K562 (cell line): ENCODE results near the gene BMAL1. TPM values are rescaled to one million over a fixed set of nuclear protein-coding genes. Genes with fewer than 3 reads are reported as not detected.

Experiments used
- ATAC-seq: fragments of 200-7000 bp; cut with Tn5 transposase; 3 replicates; pipeline ENCODE4 v1.9.1; 2020; ENCODE audit warnings: moderate library complexity
- BruUV-seq: library from RNA; stranded (reverse); fragments of 400-500 nt; replicated peaks from 2 replicates; lab custom pipeline; 2021; lab: Mats Ljungman, UMichigan
- CTCF ChIA-PET: fragments of 300-600 bp; formaldehyde crosslinking; extraction: SDS; loops from one replicate; lab custom pipeline; 2021; ENCODE audit warnings: low intra/inter-chr PET ratio; lab: Yijun Ruan, JAX
- POLR2A ChIA-PET: fragments of 300-600, 350-650 bp; sonication (Branson Sonifier 250); formaldehyde crosslinking; extraction: SDS; loops from one replicate; lab custom pipeline; 2021; ENCODE audit warnings: antibody characterized with exemption, inconsistent platforms; lab: Yijun Ruan, JAX
- DNase-seq, 4 experiments: peaks; one replicate each; pipeline versions ENCODE4 v3.0.0 to v3.0.0-alpha.2; 2011 to 2018; ENCODE audit warnings: low spot score in 3 of 4, mixed read lengths in 3 of 4; ENCODE audit errors: extremely low read depth in 1 of 4
- FAIRE-seq: peaks from 2 replicates; lab custom pipeline; 2011; peaks lifted over from hg19 to GRCh38; lab: Jason Lieb, UNC
- H2AFZ ChIP-seq: 2 replicates; pipeline ENCODE4 v1.6.0; 2011; ENCODE audit warnings: low read depth, low read length, control low read depth, inconsistent platforms
- H3K27ac ChIP-seq: fragments of 200-600 bp; 3 replicates; pipeline ENCODE4 v1.8.0; 2011; ENCODE audit warnings: low read depth, mild to moderate bottlenecking, control low read depth, inconsistent platforms, low read length, moderate library complexity, mixed read lengths; ENCODE audit errors: extremely low read depth
- H3K27me3 ChIP-seq, 2 experiments: fragments of 300-600 bp in 1 of 2; 2 replicates in 1 of 2; 3 replicates in 1 of 2; pipeline versions ENCODE4 v1.6.0 to v1.8.0; 2011; ENCODE audit warnings: inconsistent platforms in 2 of 2, low read length in 2 of 2, mild to moderate bottlenecking in 1 of 2, mixed read lengths in 1 of 2, moderate library complexity in 1 of 2; ENCODE audit not compliant: control insufficient read depth in 2 of 2, insufficient read depth in 2 of 2
- H3K36me3 ChIP-seq: fragments of 300-600 bp; 3 replicates; pipeline ENCODE4 v1.8.0; 2011; ENCODE audit warnings: mild to moderate bottlenecking, low read length, inconsistent platforms; ENCODE audit not compliant: control insufficient read depth, insufficient read depth
- H3K4me1 ChIP-seq, 2 experiments: fragments of 200-600 bp in 1 of 2; replicated peaks in 1 of 2; 2 replicates in 1 of 2; 3 replicates in 1 of 2; pipeline versions ENCODE4 v1.5.1 to v1.8.0; 2011; ENCODE audit warnings: inconsistent platforms in 2 of 2, low read length in 2 of 2, mild to moderate bottlenecking in 1 of 2, mixed read lengths in 1 of 2, moderate library complexity in 1 of 2; ENCODE audit not compliant: control insufficient read depth in 2 of 2, insufficient read depth in 2 of 2
- H3K4me2 ChIP-seq: 2 replicates; pipeline ENCODE4 v1.6.1; 2011; ENCODE audit warnings: low read length, control low read depth, inconsistent platforms, mixed read lengths; ENCODE audit not compliant: insufficient read depth
- H3K4me3 ChIP-seq: fragments of 200-600 bp; sonication (generic), shearing (Covaris generic); 2 replicates; pipeline ENCODE4 v1.5.1; 2016; ENCODE audit warnings: control low read depth, inconsistent platforms
- H3K79me2 ChIP-seq: fragments of 200-600 bp; 3 replicates; pipeline ENCODE4 v1.8.0; 2011; ENCODE audit warnings: low read length, inconsistent platforms; ENCODE audit not compliant: control insufficient read depth, insufficient read depth
- H3K9ac ChIP-seq, 2 experiments: 2 replicates each; pipeline versions ENCODE4 v1.6.0 to v1.6.1; 2011; ENCODE audit warnings: low read depth in 2 of 2, low read length in 2 of 2, control low read depth in 1 of 2, inconsistent platforms in 1 of 2, mild to moderate bottlenecking in 1 of 2, mixed read lengths in 1 of 2; ENCODE audit not compliant: insufficient read depth in 1 of 2
- H3K9me1 ChIP-seq: one replicate; pipeline ENCODE4 v1.6.0; 2011; ENCODE audit warnings: inconsistent platforms, mild to moderate bottlenecking, low read length, moderate library complexity; ENCODE audit not compliant: control insufficient read depth, insufficient read depth
- H3K9me3 ChIP-seq: replicated peaks from 2 replicates; pipeline ENCODE4 v1.5.1; 2011; ENCODE audit warnings: low read depth, low read length, inconsistent platforms; ENCODE audit not compliant: control insufficient read depth, insufficient read depth
- H4K20me1 ChIP-seq: replicated peaks from 2 replicates; pipeline ENCODE4 v1.6.1; 2011; ENCODE audit warnings: low read length, inconsistent platforms, mixed read lengths; ENCODE audit not compliant: control insufficient read depth, insufficient read depth
- CBFB ChIP-seq: sonication (generic); formaldehyde crosslinking; IDR thresholded peaks from 2 replicates; pipeline ENCODE4 v1.4.0; 2020; ENCODE audit warnings: mild to moderate bottlenecking, missing genetic modification reagents
- CBX5 ChIP-seq: IDR thresholded peaks from 2 replicates; pipeline ENCODE4 v1.6.1; 2014; ENCODE audit warnings: low read depth, borderline replicate concordance
- HDAC2 ChIP-seq: fragments of 450-650 bp; IDR thresholded peaks from 2 replicates; pipeline ENCODE4 v1.6.1; 2016; ENCODE audit warnings: mild to moderate bottlenecking
- MCM7 ChIP-seq, 2 experiments: fragments of 450-650 bp; IDR thresholded peaks; 2 replicates each; pipeline ENCODE4 v1.6.1; 2016 to 2018
- NFIC ChIP-seq: fragments of 450-650 bp; IDR thresholded peaks from 2 replicates; pipeline ENCODE4 v1.6.1; 2017; ENCODE audit warnings: mild to moderate bottlenecking, inconsistent platforms
- PCBP2 ChIP-seq: fragments of 200-400 bp; formaldehyde crosslinking; IDR thresholded peaks from 2 replicates; pipeline ENCODE4 v1.6.1; 2018; ENCODE audit warnings: low read length, low read depth, mild to moderate bottlenecking, moderate library complexity; ENCODE audit not compliant: poor library complexity, severe bottlenecking
- SRSF9 ChIP-seq: fragments of 200-400 bp; formaldehyde crosslinking; IDR thresholded peaks from 2 replicates; pipeline ENCODE4 v1.6.1; 2017; ENCODE audit warnings: low read depth, low read length, borderline replicate concordance
- TFAP4 ChIP-seq: sonication (generic); formaldehyde crosslinking; IDR thresholded peaks from 2 replicates; pipeline ENCODE4 v1.8.0; 2022; ENCODE audit warnings: missing genetic modification reagents, mild to moderate bottlenecking, moderate library complexity, borderline replicate concordance
- XRCC3 ChIP-seq: fragments of 450-650 bp; IDR thresholded peaks from 2 replicates; pipeline ENCODE4 v1.6.1; 2017; ENCODE audit warnings: mild to moderate bottlenecking, moderate library complexity
- ZNF217 ChIP-seq: sonication (generic); formaldehyde crosslinking; IDR thresholded peaks from 2 replicates; pipeline ENCODE4 v1.8.0; 2022; ENCODE audit warnings: mild to moderate bottlenecking, missing genetic modification reagents
- ZNF449 ChIP-seq: fragments of 250-450 bp; sonication (Bioruptor Pico); IDR thresholded peaks from 2 replicates; pipeline ENCODE4 v1.8.0; 2022; ENCODE audit warnings: moderate library complexity, mild to moderate bottlenecking, inconsistent platforms
- WGBS: fragments of 100-300 bp; shearing (Covaris generic); methylation state at CpG from one replicate; pipeline ENCODE4 v1.1.6; 2016; ENCODE audit warnings: low coverage, mixed read lengths; ENCODE audit not compliant: insufficient coverage; ENCODE audit errors: missing lambda C conversion rate; 5-methylcytosine and 5-hydroxymethylcytosine counted together
- in situ Hi-C: fragments of 300-500 bp; cut with MboI; formaldehyde crosslinking; loops from 4 replicates; pipeline ENCODE4 v1.15.0; 2018; ENCODE audit warnings: inconsistent platforms, mixed read lengths
- intact Hi-C: fragments of 100-400 bp; cut with micrococcal nuclease; formaldehyde crosslinking; loops from 2 replicates; pipeline ENCODE4 v1.14.2; 2022
- polyA plus RNA-seq, 8 experiments: library from polyadenylated mRNA; depleted of rRNA in 4 of 8; stranded (reverse) in 5 of 8; unstranded in 3 of 8; fragments of >200 nt; fragmentation: Nextera tagmentation in 2 of 8; fragmentation: Illumina TruSeq in 1 of 8; extraction: Ambion mirVana in 2 of 8; extraction: Trizol in 1 of 8; gene quantifications; 2 replicates each; pipeline versions ENCODE4 v1.2.1 to v1.2.3, GENCODE V29; 2011 to 2014; ENCODE audit warnings: inconsistent platforms in 1 of 8, missing spikeins in 1 of 8
- total RNA-seq, 7 experiments: library from RNA; depleted of rRNA in 6 of 7; stranded (reverse); fragments of >200 nt in 6 of 7; fragmentation: Illumina TruSeq in 2 of 7; extraction: Trizol in 2 of 7; gene quantifications; 2 replicates each; pipeline versions ENCODE4 v1.2.1 to v1.2.3, GENCODE V29; 2011 to 2021; ENCODE audit warnings: low replicate concordance in 1 of 7
- TF ChIP-seq, protein P1 (sequence below): sonication (generic); formaldehyde crosslinking; IDR thresholded peaks from 2 replicates; pipeline ENCODE4 v1.8.0; 2022; ENCODE audit warnings: mild to moderate bottlenecking, low read depth, missing genetic modification reagents
- TF ChIP-seq, protein P2 (sequence below): fragments of 250-450 bp; sonication (Bioruptor Pico); IDR thresholded peaks from 2 replicates; pipeline ENCODE4 v1.4.0; 2020; ENCODE audit warnings: mild to moderate bottlenecking, moderate library complexity

BMAL1 gene
- total and polyA plus RNA-seq, 9 of the 15 experiments (the other 6 are each of a cell fraction or from before 2014, with no cell fraction given): 0.14 to 2.4 (median 0.64) TPM

- TF ChIP-seq, protein P1, sequence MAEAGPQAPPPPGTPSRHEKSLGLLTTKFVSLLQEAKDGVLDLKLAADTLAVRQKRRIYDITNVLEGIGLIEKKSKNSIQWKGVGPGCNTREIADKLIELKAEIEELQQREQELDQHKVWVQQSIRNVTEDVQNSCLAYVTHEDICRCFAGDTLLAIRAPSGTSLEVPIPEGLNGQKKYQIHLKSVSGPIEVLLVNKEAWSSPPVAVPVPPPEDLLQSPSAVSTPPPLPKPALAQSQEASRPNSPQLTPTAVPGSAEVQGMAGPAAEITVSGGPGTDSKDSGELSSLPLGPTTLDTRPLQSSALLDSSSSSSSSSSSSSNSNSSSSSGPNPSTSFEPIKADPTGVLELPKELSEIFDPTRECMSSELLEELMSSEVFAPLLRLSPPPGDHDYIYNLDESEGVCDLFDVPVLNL (CRISPR knock-in tag): no peak
Measured at GRCh38 chr11:13362596-13363109, 85.1 kb downstream of the BMAL1 start (continued).

DNA sequence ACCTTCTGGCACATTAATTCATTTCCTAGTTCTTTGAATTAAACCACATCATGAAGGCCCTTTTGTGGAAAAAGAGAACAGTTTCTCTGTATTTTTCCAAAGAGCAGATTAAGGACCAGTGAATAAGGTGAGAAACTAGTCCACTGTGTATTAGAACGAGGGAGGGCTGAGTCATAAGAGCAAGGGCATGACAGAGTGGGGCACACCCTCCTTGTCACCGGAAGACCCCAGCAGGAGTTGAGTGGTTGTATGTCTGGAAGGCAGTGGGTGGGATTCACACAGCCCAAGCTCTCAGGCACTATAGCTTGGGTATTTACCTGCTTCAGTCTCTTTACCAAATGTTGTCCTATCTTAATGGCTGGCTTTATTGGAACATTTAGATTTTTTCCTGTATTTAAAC, 86.8 kb downstream of the BMAL1 start:
- H3K36me3 ChIP-seq: no peaks in the 10 kb centered on the region
- in situ Hi-C loops (no loop called here), intact Hi-C loops (no loop called here)
- no peaks in the 10 kb centered on the region for H3K9me3 ChIP-seq
- H3K4me2 ChIP-seq: no peak overlapping the region
- BruUV-seq: no TSS peak
- peaks cover 0 to 29% of the 10 kb centered on the region in 2 experiments; a peak in 3 of 5 replicates for H3K27me3 ChIP-seq
- no peaks in the 10 kb centered on the region; a peak in 2 of 5 replicates for H3K4me1 ChIP-seq
- H3K9me1 ChIP-seq: no peaks in the 10 kb centered on the region
- 0% methylated on average over 2 of the region's 2 CpGs for WGBS
- ChIA-PET POLR2A (no interaction called here), CTCF (no interaction called here)
- H3K9ac ChIP-seq: no peak overlapping the region
- H3K4me3 ChIP-seq: no peak overlapping the region
- no peak overlapping the region for H3K27ac ChIP-seq
- FAIRE-seq (no peak), DNase-seq (no peak), ATAC-seq (no peak)
- no peaks in the 10 kb centered on the region for H3K79me2 ChIP-seq
- H2AFZ ChIP-seq: no peak overlapping the region
- H4K20me1 ChIP-seq: no peaks in the 10 kb centered on the region
- TF ChIP-seq CBFB (CRISPR knock-in tag) (no peak), CBX5 (no peak), NFIC (no peak), MCM7 (IDR thresholded peaks at IDR 0.05) (no peak), ZNF217 (CRISPR knock-in tag) (no peak), XRCC3 (no peak), TFAP4 (CRISPR knock-in tag) (no peak), PCBP2 (no peak), ZNF449 (CRISPR knock-in tag) (no peak), SRSF9 (no peak), HDAC2 (no peak)
- TF ChIP-seq, protein P2, sequence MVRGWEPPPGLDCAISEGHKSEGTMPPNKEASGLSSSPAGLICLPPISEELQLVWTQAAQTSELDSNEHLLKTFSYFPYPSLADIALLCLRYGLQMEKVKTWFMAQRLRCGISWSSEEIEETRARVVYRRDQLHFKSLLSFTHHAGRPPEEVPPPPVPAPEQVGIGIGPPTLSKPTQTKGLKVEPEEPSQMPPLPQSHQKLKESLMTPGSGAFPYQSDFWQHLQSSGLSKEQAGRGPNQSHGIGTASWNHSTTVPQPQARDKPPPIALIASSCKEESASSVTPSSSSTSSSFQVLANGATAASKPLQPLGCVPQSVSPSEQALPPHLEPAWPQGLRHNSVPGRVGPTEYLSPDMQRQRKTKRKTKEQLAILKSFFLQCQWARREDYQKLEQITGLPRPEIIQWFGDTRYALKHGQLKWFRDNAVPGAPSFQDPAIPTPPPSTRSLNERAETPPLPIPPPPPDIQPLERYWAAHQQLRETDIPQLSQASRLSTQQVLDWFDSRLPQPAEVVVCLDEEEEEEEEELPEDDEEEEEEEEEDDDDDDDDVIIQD (CRISPR knock-in tag): no peak
